T-helper 1 cell (primary cell): ENCODE results near the gene MYO18B.

Source experiments
- DNase-seq, 5 donors: peaks; one replicate each; pipeline ENCODE4 v3.0.0-alpha.2; 2012 to 2020

Gene MYO18B

DNA sequence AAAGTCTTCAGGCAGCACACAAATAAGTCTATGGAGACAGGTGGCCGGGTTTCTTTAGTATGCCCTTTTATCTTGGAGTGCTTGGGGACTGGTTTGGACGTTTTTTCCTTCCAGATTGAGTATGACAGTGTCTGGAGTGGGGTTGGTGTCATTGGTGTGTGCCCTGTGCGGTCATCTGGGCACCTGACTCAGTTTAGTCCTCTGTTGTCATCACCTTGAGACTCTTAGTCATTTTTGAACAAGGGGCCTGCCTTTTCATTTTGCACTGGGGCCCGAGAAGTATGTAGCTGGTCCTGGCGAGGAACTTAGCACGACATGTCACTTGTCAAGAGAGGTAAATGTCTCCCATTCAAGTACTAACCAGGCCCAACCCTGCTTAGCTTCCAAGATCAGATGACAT lies 27.2 kb upstream of the MYO18B start:
- no peak for DNase-seq

DNA sequence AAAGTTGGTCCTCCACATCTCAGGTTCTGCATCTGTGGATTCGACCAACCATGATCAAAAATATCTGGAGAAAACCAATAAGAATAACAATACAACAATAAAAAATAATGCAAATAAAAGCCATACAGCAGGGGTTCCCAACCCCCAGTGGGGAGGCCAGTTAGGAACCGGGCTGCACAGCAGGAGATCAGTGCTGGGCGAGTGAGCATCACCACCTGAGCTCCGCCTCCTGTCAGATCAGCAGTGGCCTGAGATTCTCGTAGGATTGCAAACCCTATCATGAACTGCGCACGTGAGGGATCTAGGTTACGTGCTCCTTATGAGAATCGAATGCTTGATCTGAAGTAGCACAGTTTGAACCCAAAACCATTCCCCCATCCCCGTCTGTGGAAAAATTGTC lies 25.4 kb upstream of the MYO18B start:
- no peak for DNase-seq

DNA sequence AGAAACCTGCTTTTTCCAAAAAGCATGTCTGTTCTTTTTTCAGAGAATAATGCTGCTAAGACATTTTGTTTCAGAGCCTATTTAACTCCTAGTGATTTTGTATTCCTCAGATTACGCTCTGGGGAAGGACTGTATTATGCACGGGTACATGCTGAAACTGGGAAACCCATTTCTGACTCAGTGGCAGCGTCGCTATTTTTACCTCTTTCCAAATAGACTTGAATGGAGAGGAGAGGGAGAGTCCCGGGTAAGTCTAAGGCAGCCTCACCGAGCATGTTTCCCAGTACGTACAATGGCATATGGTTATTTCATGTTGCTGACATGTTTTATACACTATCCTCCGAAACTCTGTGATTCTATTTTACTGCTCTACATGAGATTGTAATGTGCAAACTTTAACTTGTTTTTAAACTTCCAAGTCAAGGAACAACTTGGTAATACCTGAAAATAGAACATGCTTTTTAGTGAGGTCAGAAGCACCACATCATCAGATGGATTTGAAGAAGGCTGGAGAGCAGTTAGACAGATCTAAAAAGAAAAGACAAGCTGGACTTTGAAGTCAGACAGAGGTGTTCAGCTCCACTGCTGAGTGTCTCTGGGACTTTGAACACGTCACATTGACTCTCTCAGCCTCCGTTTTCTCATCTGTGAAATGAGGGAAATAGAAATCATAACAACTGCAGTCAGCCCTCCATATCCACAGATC lies 23.7 kb upstream of the MYO18B start:
- DNase-seq: no peak

DNA sequence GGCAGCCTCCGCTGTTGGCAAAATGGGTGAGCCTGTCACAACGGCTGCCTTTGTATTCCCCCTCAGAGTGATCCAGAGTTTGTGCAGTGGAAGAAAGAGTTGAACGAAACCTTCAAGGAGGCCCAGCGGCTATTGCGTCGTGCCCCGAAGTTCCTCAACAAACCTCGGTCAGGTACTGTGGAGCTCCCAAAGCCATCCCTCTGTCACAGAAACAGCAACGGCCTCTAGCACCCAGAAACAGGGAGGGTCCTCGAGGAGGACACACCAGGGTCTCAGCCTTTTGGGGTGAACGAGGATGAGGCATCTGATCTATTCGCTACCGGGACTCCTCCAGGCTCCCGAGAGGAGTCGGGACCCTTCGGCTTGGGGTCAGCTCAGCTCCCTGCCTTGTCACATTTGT lies 19.8 kb upstream of the MYO18B start:
- DNase-seq: no peak

DNA sequence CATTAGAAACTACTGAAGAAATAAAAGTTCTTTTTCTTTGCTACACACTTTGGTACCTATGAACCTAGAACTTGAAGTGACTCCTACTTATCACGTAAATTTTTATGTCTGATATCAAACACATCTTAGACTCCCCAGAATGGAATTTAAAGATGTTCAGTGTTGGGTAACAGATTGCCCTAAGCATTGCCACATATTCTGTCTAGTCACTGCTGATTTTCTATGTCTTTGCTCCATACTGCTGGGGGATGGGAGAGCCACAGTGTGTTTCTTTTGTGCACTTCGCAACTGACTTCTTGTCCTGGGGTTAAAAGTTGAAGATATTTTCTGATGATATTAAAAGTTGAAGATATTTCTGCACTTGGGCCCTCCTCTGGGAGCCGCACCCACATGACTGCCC lies 19.4 kb upstream of the MYO18B start:
- no peak for DNase-seq

DNA sequence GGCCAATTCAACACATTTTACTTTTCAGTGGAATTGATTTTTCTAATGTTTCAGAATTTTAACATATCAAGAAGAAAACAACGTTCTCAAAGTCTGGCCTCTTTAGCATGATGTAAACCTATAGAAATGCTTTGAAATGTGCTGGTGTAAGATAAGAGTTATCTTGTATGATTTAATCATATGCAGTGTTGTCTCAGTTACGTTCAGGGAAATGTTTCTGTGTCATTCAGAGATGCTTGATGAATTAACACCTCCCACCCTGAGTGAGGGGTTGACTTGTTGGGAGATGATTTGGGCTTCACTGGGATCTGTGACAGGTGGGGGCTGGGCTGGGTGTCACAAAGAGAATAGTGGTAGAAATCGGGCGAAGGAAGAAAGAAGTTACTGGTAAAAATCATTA lies 15.7 kb upstream of the MYO18B start:
- no peak for DNase-seq

DNA sequence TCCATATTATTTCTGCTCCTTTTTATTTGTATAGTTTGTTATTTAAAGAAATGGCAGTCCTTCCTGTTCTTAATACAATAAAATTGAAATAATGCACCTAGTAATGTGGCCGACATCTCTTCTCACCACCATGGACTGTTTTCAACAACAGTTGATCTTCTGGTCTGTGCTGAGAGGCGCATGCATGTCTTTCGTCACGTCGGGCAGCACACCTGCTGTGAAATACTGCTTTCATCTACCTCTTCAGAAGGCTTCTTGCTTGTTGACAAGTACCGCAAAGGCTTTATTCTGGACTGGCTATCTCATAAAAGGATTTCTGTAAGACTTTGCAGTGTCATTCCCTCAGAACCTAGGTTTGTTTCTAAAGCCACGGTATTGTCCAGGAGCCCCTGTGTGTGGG lies 13.9 kb upstream of the MYO18B start:
- no peak for DNase-seq

DNA sequence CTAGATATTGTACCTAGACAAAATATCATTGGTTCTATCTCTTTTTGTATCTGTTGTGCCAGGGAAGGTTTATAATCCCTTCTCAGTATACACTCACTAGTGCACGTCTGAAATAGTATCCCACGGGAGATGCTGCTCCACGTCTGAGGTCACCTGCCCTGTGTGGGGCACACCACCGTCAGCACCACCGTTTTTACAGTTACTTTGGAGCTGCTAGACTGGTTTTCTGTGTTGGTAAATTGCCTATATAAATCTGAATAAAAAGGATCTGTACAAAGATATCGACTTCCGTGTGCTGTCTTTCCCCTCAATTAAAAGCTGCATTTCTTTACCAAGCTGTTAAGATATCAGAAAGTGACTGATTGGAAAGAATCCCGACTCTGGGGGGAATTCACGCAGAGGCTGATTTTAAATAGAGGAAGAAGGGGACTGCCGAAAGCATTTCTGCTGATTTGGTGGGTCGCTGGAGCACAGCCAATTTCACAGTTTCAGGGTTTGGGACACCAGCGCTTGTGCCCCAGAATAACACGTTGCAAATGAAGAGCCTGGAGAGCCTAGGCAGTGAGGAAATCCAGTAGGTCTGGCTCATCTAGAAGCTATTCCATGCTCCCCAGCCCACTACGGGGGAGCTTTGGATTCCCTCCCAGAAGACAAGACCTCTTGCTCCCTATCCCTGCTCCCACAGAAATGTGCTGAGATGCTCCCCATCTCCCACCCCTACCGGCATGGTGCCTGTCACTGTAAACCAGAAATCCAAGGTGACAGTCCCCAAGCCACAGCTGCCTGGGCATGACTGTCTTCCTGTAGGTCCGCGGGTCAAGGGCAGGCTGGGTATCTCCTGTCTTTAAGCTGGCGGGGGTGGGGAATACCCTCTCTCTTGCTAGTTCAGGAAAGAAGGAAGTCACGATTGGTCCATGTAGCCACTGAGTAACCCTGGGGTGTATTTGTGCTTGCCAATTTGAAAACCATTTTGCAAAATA lies 12.7 kb upstream of the MYO18B start:
- no peak for DNase-seq

DNA sequence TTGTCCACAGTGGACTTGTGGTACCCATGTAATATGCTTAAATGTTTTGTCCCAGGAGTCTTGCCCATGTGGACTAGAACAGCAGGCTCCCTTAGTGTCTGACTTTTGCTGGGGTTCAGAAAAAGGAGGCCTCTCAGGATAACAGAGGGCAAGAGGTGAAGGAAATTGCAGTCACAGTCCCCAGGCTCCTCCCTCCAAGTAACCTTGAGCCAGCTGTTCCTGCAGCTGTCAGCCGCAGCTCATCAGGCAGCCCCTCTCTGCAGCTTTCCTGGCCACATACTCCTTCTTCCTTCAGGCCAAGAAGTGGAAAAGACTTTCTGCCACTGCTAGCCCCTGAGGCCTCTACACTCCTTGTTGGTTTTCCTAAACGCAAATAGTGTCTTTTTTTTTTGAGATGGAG lies 6.3 kb upstream of the MYO18B start:
- DNase-seq: peak in 1 of 5 donors; percentile 64

DNA sequence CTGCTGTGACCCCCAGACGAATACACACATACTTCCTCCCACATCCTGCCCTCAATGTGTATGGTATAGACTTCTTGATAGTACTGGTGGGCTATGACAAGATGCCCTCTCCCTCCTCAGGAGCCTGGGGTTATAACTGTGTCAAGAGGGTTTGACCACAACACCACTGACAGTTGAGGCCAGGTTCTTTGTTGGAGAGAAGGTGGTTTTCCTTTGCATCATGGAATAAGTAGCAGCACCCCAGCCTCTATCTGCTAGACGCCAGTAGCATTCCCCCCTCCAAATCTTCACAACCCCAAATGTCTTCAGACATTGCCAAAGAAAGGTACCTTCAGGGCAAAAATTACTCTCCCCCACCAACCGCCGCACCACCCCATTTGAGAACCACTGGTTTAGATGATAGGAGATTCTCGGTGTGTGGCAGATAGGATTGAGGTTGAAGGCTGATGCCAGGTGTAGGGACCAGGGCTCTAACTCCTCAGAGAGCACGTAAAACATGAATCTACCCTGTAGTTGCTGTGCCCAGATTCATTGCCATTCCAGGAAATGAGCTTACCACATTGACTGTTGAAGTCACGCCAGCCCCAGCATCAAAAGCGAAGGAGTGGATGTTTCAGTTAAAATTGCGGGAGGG lies 5.5 kb upstream of the MYO18B start:
- DNase-seq: peak in 1 of 5 donors; percentile 97

DNA sequence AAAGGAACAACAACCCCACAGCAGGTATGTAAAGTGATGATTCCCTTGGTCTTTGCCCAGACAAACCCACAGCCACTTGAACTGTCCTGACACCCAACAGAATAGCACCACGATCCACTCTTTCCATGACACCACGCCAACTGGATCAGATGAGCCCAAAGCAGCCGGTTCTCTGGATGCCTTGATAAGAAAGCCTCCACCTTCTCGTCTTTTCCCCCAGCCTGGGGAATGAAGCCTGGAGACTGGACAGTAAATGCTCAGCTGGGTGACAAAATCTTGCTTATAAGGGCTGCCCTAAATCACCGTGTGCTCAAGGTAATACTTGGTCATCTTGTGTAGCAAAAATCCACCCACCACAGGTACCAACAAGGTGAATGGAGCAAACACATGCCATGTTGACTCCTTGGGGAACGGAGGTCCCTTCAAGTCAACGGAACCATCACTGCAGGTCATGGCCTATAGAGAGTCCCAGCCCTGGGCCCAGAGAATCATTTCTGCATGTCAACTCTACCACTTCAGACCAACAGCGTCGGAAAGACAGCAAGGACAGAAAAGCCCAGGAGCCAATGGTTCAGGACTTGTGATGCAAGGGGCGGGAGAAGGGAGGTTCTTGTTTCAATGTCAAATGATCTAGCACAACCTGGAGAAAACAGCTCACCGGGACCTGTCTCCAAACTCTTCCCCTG lies 2.2 kb upstream of the MYO18B start:
- DNase-seq: no peak

DNA sequence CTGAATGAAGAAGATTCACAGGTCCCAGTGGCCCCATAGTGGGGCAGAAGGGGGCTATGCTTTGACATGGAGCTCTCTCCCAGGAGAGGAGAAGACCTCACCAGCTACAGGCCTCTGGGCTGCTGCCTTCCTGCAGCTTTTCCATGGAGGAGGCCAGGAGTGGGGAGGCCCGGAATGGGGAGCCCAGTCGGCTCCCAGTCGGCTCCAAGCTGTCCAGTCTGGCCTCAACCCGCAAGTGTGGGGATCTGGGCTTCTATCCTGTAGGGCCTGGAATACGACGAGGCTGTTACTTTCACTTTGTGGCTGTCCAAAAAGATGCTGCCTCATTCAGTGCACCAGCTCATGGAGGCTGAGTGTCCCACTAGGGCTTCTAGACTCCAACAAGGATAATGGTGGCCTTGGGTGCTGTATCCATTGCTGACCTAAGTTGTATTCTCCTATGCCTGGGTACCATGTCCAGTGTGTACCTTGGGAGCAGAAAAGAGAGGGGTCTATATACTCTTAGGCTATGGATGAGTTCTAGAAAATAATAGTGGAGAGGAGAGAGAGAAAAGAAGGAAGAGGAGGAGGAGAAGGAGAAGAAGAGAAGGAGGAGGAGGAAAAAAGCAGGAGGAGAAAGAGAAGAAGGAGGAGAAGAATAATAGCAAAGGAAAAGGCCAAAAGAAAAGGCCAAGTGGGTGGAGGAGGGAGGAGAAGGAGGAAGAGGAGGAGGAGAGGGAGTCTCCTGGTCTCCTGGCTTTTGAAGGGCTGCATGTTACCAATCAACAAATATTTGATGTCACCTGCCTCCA lies 1.1 kb downstream of the MYO18B start:
- no peak for DNase-seq

DNA sequence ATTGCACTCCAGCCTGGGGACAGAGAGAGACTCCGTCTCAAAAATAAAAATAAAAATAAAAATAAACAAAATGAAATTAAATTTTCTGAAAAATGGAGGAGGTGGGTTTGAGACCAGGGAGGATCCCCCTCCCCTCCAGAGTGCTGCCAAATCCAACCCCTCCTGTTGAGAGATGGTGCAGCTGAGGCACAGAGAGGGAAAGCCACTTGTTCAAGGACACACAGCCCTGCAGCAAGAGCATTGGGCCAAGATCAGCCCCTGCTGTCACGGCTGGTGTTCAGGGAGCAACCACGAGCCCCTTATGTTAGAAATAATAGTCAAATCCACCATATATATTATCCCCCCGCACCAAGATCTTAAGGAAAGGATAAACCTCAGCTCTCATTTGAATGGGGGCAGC lies 2.7 kb downstream of the MYO18B start:
- DNase-seq: no peak

DNA sequence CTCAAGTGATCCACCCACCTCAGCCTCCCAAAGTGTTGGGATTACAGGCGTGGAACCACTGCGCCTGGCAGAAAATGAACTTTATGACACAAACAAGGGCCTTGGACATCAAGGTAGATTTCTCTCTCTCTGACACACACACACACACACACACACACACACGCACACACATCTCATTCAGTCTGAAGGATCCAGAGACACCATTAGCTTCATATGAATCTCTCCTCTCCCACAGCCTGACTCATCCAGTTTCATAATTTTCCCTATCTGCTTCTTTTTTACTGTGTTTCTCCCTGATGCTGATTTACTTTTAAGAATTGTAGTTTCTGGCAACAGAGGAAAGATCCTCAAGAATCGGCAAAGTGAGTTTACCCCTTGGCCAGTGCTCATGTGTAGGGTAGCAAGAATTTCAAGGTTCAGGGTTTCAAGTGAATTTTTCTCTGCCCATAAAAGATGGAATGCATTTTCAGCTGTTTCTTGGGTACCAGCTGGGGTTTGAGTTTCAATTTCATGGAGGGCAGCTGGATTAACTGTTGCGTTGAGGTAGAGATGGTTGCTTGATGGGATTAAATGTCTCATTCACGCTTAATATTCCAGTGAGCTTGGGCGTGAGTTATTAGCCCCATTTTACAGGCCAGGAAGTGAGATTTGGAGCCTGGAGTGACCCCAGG lies 3.5 kb downstream of the MYO18B start:
- no peak for DNase-seq

DNA sequence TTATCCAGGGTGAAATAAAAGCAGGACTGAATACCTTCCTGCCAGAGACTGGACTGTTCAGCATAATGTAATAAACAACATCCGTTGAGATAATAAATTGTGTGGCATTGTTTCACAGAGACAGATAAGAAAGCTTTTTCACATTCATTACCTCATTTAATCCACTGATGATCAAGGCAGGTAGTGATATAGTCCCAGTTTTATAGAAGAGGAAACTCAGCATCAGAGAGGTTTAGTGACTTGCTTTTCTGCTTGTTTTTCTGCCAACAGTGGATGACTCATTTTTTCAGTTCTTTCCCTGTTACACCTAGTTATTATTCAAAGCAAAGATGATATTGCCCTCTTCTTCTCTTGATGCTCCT lies 4.0 kb downstream of the MYO18B start:
- DNase-seq: peak in 1 of 5 donors; percentile 55

DNA sequence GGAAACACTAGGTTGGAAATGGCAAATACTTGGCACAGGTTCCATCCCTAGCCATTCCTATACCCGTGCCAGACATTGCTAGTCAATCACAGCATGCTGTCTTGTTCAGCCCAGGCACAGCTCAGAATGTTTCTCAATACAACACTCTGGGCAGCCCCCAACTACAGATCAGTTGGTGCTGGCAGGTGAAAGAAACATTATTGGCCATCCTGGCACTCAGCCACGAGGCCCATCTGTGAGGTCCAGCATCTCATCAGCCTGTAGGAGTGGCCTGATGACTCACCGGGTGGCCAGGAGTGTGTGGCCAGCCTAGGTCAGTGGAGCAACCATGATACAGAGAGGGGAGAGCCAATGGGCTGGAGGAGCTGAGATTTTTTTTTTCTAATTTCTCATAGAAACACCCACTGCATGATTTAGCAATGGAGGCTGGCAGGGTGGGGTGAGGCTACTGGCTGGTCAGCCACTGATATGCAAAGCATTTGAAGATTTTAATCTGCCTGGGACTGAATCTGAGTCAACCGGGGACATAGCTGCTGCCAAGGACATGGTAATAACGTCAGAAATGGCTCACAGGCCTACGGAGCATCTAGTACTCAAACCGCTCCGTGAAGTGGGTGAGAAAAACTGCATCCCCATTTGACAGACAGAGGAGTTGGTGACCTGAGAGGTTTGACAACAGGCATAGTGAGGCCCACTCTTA lies 5.4 kb downstream of the MYO18B start:
- no peak for DNase-seq

DNA sequence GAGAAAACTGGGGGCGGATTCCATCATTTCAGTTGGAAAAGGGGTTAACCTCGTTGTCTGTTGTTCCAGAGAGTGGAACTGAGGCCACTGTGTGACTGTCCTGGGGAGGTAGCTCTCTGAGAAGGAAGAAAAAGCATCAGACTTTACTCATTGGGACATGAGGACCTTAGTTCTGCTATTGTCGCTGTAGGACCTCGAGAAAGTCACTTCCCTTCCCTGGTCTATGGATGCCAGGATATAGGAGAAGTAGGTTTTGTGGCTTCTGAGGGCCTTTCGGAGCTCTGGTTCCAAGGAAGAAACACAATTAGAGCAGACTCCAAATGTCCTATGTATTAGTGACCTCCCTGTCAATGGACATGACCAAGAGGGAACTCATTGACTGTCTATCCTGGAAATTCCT lies 6.2 kb downstream of the MYO18B start:
- DNase-seq: no peak

DNA sequence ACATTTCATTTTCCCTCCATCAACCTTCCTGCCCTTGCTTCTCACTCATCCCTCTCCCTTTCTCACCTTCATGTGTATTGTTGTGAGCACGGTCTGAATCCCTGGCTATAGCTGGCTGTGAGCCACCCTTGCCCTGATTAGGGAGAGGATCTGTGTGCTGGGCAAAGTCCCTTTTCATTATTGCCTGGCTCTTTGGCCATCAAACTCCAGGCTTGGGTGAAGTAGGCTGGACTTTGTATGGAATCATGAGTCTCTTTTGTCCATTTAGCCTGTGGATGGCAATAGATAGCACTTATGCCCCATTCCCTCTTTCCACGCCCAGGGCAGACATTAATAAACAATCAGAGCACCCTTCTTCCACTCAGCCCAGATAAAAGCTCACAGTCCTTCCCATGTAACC lies 6.7 kb downstream of the MYO18B start:
- DNase-seq: no peak

DNA sequence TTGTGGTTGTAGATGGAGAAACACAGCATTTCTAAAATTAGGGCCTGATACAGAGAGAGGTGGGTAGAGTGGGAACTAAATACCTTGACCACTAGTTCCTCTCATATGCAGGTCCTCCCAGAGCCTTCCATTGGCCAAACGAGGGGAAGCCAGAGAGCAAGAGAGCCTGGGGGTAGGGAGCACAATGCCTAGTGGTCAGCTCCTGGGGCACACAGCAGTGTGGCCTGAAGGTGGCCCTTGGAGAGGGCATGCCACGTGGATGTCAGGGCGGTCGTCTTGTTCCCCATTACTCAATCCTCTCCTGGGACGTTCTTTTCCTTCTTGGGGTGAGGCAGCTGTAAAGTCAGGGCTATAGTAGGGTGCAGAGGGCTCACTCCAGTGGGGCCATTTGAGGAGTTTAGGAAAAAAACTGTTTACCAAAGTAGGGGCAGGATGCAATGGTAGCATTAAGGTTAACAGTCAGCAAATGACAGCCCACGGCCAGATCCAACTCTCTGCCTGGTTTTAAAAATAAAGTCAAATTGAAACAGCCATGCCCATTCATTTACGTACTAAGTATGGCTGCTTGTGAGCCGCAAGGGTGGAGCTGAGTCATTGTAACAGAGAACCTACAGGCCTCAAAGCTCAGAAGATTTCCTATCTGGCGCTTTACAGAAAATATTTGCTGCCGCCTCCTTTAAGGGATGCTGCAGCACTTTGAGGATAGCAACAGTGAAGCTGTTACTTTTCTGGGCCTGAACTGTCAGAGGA lies 7.6 kb downstream of the MYO18B start:
- DNase-seq: peak in 1 of 5 donors; percentile 94

DNA sequence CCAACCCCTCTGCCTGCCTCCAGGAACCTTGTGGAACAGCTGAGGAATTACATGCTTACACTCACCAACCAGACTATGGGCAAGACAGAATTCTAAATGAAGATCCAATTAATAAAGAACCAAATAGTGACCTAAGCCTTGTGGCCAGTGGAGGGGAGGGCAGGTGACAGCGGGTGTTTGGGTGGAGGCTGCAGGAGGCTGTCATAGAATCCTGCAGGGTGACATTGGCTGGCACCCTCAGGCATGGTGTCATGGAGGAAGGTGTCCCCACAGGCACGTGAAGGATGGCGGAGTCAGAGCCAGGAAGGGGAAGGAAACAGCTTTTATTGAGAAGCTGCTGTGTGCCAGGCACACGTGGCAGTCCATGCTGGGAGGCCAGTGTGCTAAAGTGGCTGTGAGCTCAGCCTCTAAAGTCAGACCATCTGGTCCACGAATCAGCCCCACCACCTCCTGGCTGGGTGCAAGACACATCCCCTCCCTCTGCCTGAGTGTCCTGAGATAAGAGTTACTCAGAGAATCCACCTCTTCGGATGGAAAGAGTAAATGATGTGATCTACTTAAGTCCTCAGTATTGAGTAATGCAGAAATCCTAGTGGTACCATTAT lies 8.7 kb downstream of the MYO18B start:
- peak in 1 of 5 donors; percentile 53 for DNase-seq
